HPDE6-E6E7 (cell line): Measurements from ENCODE around the gene SPRR3.
"Not testable (repeated sequence)": the region's sequence is repeated elsewhere in the genome, so short reads cannot be mapped to it uniquely, and the experiment has no call there.

Experiments
- DNase-seq: peaks from one replicate; pipeline ENCODE4 v3.0.0; 2011; ENCODE audit warnings: missing footprints; ENCODE audit errors: extremely low spot score

Gene SPRR3

DNA sequence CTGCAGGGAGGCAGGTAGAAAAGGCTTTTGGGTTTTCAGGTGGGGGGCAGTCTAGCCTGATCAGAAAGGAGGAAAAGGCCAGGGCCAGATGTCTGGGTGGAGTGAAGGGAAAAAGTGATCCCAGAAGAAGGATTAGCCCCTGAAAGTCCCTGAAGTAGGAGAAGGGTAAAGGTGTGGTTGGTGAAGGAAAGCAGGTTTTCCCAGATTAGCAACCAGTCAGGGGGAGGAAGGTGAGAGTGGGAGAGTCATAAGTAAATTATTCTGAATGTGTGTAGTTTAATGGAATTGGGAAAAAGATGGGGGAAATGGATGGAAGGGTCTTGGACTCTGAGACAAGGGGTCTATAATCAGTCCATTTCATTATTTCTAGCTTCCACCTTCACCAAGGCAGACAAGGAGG is 18.3 kb upstream of the SPRR3 start:
- DNase-seq: no peak

DNA sequence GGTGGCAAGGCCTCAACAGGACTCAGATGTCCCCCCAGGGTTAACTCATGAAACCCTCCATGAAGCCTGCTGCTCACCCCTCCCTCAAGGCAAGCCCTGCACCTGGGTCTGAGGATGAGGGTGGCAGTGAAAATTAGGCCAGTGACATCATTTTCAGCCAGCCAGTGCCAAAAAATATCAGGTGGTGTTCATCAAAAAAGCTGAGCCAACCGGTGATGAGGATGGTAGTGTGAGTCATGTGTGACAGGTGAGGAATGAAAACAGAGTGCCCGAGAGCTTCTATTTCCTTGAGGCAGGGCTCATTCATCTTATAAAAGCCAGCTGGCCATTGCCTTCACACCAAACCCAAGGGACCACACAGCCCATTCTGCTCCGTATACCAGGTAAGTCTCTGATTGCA is 17.8 kb upstream of the SPRR3 start, which contains the start of gene SPRR1A:
TSS of gene SPRR1A (plus strand) at position 339 of the 400 bp plus-strand sequence. CDS start 1,150 bp downstream, outside the sequence.
- peak; percentile 49 for DNase-seq

DNA sequence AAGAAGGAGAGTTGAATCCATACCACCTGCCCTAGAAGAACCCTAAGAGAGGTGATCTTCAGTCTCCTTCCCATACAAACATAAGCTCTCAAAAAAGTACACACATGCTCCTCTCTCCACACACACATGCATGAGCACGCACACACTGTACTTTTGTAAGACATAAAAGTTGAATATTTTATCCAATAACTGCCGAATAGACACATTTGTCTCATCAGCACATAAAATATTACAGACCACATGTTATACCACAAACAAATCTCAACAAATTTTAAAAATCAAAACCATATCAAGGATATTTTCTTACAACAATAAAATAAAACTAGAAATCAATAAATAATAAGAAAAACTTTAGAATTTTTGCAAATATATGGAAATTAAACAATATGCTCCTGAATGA is 15.0 kb upstream of the SPRR3 start:
- no peak for DNase-seq

DNA sequence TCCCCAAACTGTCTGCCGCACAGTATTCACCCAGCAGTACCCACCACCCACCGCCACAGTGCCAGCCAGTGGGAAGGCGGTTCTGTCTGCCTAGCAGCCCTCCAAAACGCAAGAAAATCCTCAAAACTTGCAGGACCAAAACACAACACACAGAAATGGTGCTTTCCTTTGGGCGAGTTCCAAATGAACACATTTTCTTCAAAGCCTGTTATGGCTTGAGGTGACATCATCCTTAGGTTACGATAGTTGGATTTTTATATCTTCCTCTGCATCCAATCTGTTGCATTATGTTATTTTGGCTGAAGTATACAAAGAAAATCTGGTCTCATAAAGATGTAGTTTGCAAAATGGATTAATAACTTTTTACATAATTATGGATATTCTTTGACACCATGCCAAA is 8.4 kb upstream of the SPRR3 start:
- DNase-seq: no peak

DNA sequence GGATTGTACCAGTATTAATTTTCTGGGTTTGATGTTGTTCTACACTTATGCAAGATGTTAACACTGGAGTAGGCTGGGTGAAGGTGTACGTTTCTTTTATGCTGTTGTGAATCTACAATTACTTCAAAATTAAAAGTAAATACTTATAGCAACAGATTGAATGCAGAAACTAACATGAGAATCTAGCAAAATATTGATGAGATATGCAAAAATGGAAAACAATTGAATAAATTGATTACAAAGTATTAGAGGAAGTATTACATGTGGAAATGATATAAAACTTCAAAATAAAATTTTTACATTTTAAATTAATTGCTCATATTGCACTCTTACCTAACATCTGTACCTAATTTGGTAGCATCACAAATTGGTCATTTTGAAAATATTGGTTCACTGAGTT is 5.7 kb upstream of the SPRR3 start:
- no peak for DNase-seq

DNA sequence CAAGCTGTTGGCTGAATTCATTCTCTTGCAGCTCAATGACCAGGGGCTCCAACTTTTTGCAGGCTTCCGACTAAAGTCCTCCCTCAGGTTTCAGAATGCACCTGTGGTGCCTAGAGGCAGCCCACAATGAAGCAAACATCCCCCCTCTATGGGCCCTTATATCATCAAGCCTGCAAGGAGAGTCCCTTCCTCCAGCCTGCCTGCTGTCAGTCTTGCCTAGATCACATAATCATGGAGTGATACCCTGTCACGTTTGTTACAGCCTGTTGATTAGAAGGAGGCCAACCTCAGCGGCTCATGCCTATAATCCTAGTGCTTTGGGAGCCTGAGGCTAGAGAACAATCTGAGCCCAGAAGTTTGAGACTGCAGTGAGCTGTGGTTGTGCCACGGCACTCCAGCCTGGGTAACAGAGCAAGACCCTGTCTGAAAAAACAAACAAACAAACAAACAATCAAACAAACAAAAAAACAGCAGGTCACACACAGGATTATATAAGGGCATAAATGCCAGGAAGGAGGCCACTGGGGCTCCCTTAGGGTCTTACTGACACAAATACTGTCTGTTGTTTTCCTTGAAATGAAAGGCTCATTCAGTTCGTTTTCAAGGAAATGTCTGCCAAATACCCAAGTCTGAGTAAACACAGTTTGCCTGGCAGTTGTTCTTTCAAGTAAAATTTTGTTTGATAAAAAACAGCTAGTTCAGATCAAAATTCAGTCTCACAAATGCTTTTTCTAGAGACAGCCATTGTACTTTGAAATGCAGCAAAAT is 4.7 kb upstream of the SPRR3 start:
- no peak for DNase-seq

DNA sequence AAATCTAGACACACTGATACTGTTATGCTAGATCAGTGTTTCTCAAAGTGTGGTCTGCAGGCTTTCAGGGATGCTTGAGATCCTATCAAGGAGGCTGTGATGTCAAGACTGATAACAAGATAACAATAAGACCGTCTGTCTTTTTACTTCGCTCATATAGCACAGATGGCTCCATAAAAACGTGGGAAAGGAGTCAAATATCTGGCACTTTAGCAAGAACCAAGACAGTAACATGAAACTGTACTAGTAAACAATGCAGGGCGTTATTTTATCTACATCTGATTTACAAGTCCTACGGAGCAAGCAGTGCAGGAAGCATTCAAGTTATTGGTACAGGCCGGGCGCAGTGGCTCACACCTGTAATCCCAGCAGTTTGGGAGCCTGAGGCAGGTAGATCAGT is 3.6 kb upstream of the SPRR3 start:
- no peak for DNase-seq

DNA sequence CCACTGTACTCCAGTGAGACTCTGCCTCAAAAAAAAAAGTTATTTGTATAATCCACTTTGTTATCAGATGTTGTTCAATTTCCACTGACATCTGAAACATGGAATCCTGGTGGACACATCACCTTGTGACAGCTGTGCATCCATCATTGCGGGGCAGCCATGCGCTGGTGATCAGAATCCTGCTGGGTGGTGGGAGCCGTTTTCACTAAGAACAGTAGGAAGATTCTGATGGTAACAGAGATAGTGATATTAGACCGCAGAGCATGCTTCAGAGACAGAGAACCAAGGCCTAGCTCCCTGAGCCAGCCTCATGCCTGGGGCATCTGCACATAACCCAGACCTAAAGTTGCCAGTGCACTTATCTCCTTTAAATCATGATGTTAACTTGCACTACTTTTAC is 3.1 kb upstream of the SPRR3 start:
- no peak for DNase-seq

DNA sequence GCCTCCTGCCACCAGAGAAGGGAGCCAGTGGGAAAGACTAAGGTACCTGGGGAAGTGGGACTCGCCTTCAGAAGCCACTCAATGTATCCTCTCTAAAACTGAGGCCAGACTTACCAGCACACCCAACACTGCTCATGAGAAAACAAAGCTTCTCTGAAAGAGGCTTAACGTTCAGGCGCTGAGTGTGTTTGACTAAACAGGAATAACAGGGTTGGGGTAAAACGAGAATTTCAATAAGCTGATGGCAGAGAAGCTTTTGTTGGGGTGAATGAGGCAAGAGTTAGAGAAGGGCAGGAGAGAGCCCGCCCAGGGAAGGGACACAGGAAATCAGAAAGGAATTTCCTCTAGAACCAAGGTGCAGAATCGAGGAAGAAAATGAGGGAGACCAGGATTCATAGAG is 1.7 kb upstream of the SPRR3 start:
- DNase-seq: no peak

DNA sequence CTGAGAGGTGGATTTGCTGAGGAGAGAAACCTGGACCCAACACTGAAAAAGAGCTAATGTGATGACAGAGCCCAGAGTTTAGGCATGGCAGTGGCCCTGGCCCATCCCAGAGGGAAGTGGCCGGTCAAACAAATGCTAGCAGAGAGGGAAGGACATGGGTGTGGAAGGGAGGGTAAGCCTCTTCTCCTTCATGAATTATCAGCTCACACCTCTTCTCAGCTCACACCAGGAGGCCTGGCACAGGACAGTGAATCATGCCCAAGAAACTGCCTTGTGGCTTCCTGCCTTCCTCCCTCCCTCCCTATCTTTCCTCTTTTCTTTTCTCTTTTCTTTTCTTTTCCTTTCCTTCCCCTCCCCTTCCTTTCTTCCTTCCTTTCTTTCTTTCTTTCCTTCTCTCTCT is 1.3 kb upstream of the SPRR3 start:
- no peak for DNase-seq

DNA sequence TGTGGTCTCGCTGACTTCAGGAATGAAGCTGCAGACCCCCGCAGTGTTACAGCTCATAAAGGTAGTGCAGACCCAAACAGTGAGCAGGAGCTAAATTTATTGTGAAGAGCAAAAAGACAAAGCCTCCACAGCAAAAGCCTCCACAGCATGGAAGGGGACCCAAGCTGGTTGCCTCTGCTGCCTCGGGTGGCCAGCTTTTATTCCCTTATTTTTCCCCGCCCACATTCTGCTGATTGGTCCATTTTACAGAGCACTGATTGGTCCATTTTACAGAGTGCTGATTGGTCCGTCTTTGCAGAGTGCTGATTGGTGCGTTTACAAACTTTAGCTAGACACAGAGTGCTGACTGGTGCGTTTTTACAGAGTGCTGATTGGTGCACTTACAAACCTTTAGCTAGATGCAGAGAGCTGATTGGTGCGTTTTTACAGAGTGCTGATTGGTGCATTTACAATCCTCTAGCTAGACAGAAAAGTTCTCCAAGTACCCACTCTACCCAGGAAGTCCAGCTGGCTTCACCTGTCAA is 9.7 kb downstream of the SPRR3 start:
- not testable (repeated sequence) for DNase-seq

DNA sequence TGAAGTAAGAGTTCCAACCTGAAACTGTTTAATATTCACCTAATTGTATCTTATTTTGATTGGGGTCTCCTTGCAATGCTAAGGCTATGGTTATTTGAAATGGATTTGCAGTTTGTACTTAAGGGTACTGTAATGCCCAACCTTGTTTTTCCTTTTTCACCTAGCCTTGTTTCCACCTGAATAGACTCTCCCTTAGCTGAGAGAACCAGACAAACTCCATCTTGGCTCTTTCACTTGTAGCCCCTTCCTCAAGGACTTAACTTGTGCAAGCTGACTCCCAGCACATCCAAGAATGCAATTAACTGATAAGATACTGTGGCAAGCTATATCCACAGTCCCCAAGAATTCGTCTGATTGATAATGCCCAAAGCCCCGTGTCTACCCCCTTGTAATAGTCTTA is 20.3 kb downstream of the SPRR3 start:
- not testable (repeated sequence) for DNase-seq

DNA sequence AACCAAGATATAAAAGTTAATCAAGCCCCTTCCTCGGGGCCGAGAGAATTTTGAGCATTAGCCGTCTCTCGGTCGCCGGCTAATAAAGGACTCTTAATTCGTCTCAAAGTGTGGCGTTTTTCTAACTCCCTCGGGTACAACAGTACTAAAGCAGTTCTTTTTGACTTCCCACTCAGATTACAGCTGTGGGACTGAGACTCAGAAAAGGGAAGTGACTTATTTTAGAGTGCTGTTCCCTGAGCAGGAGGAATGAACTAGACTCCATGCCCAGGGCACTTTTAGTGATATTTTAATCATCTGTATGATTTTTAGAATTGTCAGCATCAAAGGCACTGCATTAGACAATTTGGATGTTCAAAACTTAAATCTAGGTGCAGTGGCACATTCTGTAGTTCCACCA is 20.8 kb downstream of the SPRR3 start:
- not testable (repeated sequence) for DNase-seq

DNA sequence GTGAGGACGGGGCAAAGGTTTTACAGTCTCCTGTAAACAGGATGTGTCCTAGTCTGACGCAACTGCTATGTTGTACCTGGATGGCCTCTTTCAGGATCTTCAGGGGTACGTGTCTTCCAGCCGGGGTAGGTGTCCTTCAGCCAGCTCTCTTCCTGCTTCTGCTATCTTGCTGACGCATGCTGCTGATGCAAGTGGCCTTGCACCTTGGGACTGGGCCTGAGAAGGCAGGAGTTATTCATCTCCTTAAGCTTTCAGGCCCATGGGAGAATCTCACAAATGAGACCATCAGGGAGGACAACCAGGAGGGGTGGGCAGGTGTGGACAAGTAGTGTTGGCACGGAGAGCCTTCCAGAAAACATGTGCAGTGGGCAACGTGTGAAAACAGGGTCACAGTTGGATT is 21.6 kb downstream of the SPRR3 start:
- DNase-seq: no peak

DNA sequence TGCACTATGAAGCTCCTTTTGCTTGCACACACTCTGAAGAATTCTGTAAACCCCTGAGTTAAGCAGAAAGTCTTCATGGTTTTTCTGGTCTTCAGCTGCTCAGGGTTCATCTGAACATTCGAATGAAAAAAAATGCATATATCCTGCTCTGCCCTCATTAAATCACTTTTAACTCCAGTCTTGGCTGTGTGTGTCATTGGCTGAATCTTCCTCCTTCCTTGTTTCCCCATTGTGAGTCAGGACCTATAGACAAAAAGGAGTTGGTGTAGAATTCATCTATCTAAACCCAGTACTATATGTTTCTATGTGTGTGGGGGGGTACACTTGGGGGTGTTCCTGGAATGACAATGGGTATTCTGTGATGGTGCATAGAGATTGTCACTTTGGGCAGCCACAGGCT is 22.9 kb downstream of the SPRR3 start:
- no peak for DNase-seq

DNA sequence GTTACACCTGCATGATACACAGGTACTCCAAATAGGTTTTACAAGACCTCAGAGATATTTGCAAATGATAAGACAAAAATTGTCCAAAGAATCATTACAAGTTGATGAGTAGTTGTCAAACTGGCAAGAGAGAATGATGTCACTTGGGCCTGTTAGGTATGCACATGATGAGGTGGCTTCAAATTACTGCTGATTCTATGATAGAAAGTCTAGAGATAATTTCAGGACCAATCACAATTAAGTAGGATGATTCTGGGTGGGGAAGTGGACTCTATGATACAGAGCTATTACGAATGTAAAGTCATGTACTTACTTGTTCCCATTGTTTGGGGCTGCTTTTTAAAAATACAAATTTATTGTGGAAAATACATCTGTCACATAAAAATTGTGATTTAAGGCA is 24.2 kb downstream of the SPRR3 start:
- peak; percentile 36 for DNase-seq

DNA sequence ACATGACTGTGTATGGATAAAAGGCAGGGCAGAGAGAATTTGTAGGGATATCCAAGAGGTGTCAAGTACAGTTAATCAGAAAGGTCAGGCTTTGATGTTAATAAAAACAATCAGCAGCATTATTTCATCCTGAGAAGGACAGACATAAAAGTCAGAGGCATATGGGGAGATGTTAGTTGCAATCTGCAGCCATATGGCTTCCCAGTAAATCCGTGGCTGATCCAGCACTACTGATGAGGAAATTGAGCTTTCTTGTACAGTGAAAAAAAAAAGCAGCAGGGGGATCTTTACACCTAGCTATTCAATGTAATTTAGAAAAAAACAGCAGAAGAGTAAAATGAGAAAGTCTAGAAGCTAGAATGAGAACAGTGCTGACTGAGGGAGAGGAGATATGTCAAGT is 27.2 kb downstream of the SPRR3 start:
- no peak for DNase-seq

DNA sequence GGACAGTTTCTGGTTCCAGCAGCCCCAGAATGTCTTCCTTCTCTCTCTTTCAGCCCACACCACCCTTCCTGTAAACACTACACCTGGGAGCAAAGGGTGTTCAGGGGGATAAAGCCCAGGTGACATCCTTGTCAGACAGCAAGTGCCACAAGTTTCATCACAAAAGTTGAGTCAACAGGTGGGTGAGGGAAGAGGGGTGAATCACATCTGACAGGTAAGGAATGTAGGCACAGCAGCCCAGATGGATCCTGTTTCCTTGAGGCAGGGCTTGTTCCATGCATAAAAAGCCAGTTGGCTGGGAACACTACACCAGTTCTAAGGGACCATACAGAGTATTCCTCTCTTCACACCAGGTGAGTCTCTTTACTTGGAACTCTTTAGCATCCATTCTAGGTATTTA is 29.3 kb downstream of the SPRR3 start, which contains the start of gene SPRR1B:
TSS of gene SPRR1B (plus strand) at position 309 of the 400 bp plus-strand sequence. CDS start 1,143 bp downstream, outside the sequence.
- peak; percentile 64 for DNase-seq

DNA sequence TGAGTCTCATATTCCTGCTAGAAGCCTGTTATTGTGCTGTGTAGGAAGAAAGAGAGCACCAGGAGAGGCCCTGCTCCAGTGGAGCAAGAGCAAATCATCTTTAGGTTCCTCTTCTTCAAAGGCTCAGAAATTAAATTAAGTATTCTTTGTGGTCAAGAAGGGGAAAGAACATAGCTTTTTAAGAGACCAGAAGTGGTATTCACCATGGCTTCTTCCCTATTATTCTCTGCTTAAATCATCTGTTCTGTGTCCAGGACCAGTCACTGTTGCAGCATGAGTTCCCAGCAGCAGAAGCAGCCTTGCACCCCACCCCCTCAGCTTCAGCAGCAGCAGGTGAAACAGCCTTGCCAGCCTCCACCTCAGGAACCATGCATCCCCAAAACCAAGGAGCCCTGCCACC is 30.5 kb downstream of the SPRR3 start:
- DNase-seq: no peak

DNA sequence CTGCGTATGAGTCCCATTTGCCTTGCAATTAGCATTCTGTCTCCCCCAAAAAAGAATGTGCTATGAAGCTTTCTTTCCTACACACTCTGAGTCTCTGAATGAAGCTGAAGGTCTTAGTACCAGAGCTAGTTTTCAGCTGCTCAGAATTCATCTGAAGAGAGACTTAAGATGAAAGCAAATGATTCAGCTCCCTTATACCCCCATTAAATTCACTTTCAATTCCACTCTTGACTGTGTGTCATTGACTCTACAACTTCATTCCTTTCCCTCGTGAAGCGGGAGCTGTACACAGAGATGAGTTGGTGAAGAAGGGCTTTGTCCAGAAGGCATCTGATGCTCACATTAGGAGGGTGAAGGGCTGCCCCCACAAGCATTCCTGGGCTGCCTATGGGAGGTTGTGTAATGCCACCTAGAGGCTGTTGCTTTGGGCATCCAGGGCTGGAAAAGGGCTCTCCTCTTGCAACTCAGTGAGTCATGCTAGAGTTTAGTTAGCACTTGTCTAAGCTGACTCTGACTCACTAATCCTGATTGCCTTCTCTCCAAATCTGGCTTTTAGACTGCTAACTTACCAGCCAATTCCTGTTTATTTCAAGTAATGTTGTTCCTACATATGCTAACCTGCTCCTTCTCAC is 31.2 kb downstream of the SPRR3 start:
- peak; percentile 84 for DNase-seq

DNA sequence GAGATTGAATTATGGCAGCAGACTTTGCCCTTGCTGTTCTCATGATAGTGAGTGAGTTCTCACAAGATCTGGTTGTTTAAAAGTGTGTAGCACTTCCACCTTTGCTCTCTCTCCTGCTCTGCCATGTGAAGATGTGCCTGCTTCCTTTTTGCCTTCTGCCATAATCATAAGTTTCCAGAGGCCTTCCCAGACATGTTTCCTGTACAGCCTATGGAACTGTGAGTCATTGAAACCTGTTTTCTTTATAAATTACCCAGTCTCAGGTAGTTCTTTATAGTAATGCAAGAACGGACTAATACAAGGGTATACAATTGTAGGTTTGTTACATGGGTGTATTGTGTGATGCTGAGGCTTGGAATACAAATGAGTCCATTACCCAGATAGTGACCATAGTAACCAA is 33.7 kb downstream of the SPRR3 start:
- no peak for DNase-seq

DNA sequence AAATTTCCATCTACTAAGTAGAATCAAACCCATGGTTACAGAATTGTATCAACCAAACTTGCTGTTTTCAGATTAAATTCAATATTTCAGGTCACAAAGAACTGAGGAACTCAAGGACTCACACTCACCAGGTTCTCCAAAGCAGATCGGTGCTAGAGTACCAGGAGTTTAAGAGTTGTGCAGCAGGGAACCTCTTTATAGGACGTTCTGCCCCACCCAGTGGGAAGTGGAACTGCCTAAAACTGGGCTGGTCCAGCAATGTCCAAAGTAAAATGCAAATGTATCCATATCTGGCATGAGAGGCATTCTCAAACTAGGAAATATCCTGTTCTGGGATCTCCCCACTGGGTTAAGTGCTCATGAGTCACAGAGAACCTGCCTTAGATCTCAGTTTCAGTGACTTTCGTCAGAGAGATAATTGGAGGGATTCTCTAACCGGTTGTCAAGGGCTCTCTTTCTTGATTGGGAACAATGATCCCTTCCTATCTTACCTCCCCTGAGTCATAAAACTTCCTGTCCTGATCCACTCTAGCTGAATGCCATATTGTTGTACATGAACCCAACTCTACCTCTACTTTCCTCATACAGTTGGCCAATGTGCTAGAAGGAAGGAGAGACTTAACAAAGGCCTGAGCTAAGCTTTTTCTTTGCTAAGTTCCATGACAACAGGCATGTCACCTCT is 39.5 kb downstream of the SPRR3 start, which contains the start of gene SPRR2D:
TSS of gene SPRR2D (minus strand) at position 171 of the 682 bp plus-strand sequence. CDS start 774 bp downstream, outside the sequence.
- no peak for DNase-seq
